K562 (cell line): ENCODE results near the gene CABP5. TPM values are rescaled to one million over a fixed set of nuclear protein-coding genes. Genes with fewer than 3 reads are reported as not detected.
A peak's percentile ranks its signal among the peaks of the same experiment; 100 is the strongest.

Source experiments
- ATAC-seq: fragments of 200-7000 bp; cut with Tn5 transposase; 3 replicates; pipeline ENCODE4 v1.9.1; 2020; ENCODE audit warnings: moderate library complexity
- BruUV-seq: library from RNA; stranded (reverse); fragments of 400-500 nt; replicated peaks from 2 replicates; lab custom pipeline; 2021; lab: Mats Ljungman, UMichigan
- CTCF ChIA-PET: fragments of 300-600 bp; formaldehyde crosslinking; extraction: SDS; loops from one replicate; lab custom pipeline; 2021; ENCODE audit warnings: low intra/inter-chr PET ratio; lab: Yijun Ruan, JAX
- POLR2A ChIA-PET: fragments of 300-600, 350-650 bp; sonication (Branson Sonifier 250); formaldehyde crosslinking; extraction: SDS; loops from one replicate; lab custom pipeline; 2021; ENCODE audit warnings: antibody characterized with exemption, inconsistent platforms; lab: Yijun Ruan, JAX
- DNase-seq, 4 experiments: peaks; one replicate each; pipeline versions ENCODE4 v3.0.0 to v3.0.0-alpha.2; 2011 to 2018; ENCODE audit warnings: low spot score in 3 of 4, mixed read lengths in 3 of 4; ENCODE audit errors: extremely low read depth in 1 of 4
- FAIRE-seq: peaks from 2 replicates; lab custom pipeline; 2011; peaks lifted over from hg19 to GRCh38; lab: Jason Lieb, UNC
- H2AFZ ChIP-seq: 2 replicates; pipeline ENCODE4 v1.6.0; 2011; ENCODE audit warnings: low read depth, low read length, control low read depth, inconsistent platforms
- H3K27ac ChIP-seq: fragments of 200-600 bp; 3 replicates; pipeline ENCODE4 v1.8.0; 2011; ENCODE audit warnings: low read depth, mild to moderate bottlenecking, control low read depth, inconsistent platforms, low read length, moderate library complexity, mixed read lengths; ENCODE audit errors: extremely low read depth
- H3K27me3 ChIP-seq, 2 experiments: fragments of 300-600 bp in 1 of 2; 2 replicates in 1 of 2; 3 replicates in 1 of 2; pipeline versions ENCODE4 v1.6.0 to v1.8.0; 2011; ENCODE audit warnings: inconsistent platforms in 2 of 2, low read length in 2 of 2, mild to moderate bottlenecking in 1 of 2, mixed read lengths in 1 of 2, moderate library complexity in 1 of 2; ENCODE audit not compliant: control insufficient read depth in 2 of 2, insufficient read depth in 2 of 2
- H3K36me3 ChIP-seq: fragments of 300-600 bp; 3 replicates; pipeline ENCODE4 v1.8.0; 2011; ENCODE audit warnings: mild to moderate bottlenecking, low read length, inconsistent platforms; ENCODE audit not compliant: control insufficient read depth, insufficient read depth
- H3K4me1 ChIP-seq, 2 experiments: fragments of 200-600 bp in 1 of 2; replicated peaks in 1 of 2; 2 replicates in 1 of 2; 3 replicates in 1 of 2; pipeline versions ENCODE4 v1.5.1 to v1.8.0; 2011; ENCODE audit warnings: inconsistent platforms in 2 of 2, low read length in 2 of 2, mild to moderate bottlenecking in 1 of 2, mixed read lengths in 1 of 2, moderate library complexity in 1 of 2; ENCODE audit not compliant: control insufficient read depth in 2 of 2, insufficient read depth in 2 of 2
- H3K4me2 ChIP-seq: 2 replicates; pipeline ENCODE4 v1.6.1; 2011; ENCODE audit warnings: low read length, control low read depth, inconsistent platforms, mixed read lengths; ENCODE audit not compliant: insufficient read depth
- H3K4me3 ChIP-seq: fragments of 200-600 bp; sonication (generic), shearing (Covaris generic); 2 replicates; pipeline ENCODE4 v1.5.1; 2016; ENCODE audit warnings: control low read depth, inconsistent platforms
- H3K79me2 ChIP-seq: fragments of 200-600 bp; 3 replicates; pipeline ENCODE4 v1.8.0; 2011; ENCODE audit warnings: low read length, inconsistent platforms; ENCODE audit not compliant: control insufficient read depth, insufficient read depth
- H3K9ac ChIP-seq, 2 experiments: 2 replicates each; pipeline versions ENCODE4 v1.6.0 to v1.6.1; 2011; ENCODE audit warnings: low read depth in 2 of 2, low read length in 2 of 2, control low read depth in 1 of 2, inconsistent platforms in 1 of 2, mild to moderate bottlenecking in 1 of 2, mixed read lengths in 1 of 2; ENCODE audit not compliant: insufficient read depth in 1 of 2
- H3K9me1 ChIP-seq: one replicate; pipeline ENCODE4 v1.6.0; 2011; ENCODE audit warnings: inconsistent platforms, mild to moderate bottlenecking, low read length, moderate library complexity; ENCODE audit not compliant: control insufficient read depth, insufficient read depth
- H3K9me3 ChIP-seq: replicated peaks from 2 replicates; pipeline ENCODE4 v1.5.1; 2011; ENCODE audit warnings: low read depth, low read length, inconsistent platforms; ENCODE audit not compliant: control insufficient read depth, insufficient read depth
- H4K20me1 ChIP-seq: replicated peaks from 2 replicates; pipeline ENCODE4 v1.6.1; 2011; ENCODE audit warnings: low read length, inconsistent platforms, mixed read lengths; ENCODE audit not compliant: control insufficient read depth, insufficient read depth
- FOS ChIP-seq: IDR thresholded peaks from 3 replicates; pipeline ENCODE4 v1.6.1; 2011; ENCODE audit not compliant: insufficient read length; ENCODE audit errors: extremely low read depth
- KLF13 ChIP-seq: fragments of 450-650 bp; IDR thresholded peaks from 2 replicates; pipeline ENCODE4 v1.6.1; 2016; ENCODE audit warnings: missing genetic modification characterization, low read depth, mild to moderate bottlenecking, missing compliant biosample characterization, moderate library complexity, borderline replicate concordance
- PCBP2 ChIP-seq: fragments of 200-400 bp; formaldehyde crosslinking; IDR thresholded peaks from 2 replicates; pipeline ENCODE4 v1.6.1; 2018; ENCODE audit warnings: low read length, low read depth, mild to moderate bottlenecking, moderate library complexity; ENCODE audit not compliant: poor library complexity, severe bottlenecking
- ZBTB11 ChIP-seq, 3 experiments: fragments of 200-800 bp in 1 of 3; fragments of 250-450 bp in 1 of 3; fragments of 450-650 bp in 1 of 3; sonication (Bioruptor Pico) in 1 of 3; sonication (Bioruptor generic) in 1 of 3; formaldehyde crosslinking in 1 of 3; IDR thresholded peaks; 2 replicates each; pipeline versions ENCODE4 v1.6.1 to v1.8.0; 2016 to 2022; ENCODE audit warnings: mild to moderate bottlenecking in 2 of 3, missing genetic modification characterization in 2 of 3, missing compliant biosample characterization in 1 of 3, moderate library complexity in 1 of 3
- ZBTB5 ChIP-seq: fragments of 450-650 bp; IDR thresholded peaks from 2 replicates; pipeline ENCODE4 v1.6.1; 2017; ENCODE audit warnings: antibody characterized with exemption
- ZNF263 ChIP-seq: sonication (generic); formaldehyde crosslinking; IDR thresholded peaks from 2 replicates; pipeline ENCODE4 v1.8.0; 2022; ENCODE audit warnings: mild to moderate bottlenecking, missing genetic modification reagents, borderline replicate concordance
- ZNF512 ChIP-seq: IDR thresholded peaks from 2 replicates; pipeline ENCODE4 v1.6.1; 2016; ENCODE audit warnings: missing genetic modification characterization, missing compliant biosample characterization
- WGBS: fragments of 100-300 bp; shearing (Covaris generic); methylation state at CpG from one replicate; pipeline ENCODE4 v1.1.6; 2016; ENCODE audit warnings: low coverage, mixed read lengths; ENCODE audit not compliant: insufficient coverage; ENCODE audit errors: missing lambda C conversion rate; 5-methylcytosine and 5-hydroxymethylcytosine counted together
- in situ Hi-C: fragments of 300-500 bp; cut with MboI; formaldehyde crosslinking; loops from 4 replicates; pipeline ENCODE4 v1.15.0; 2018; ENCODE audit warnings: inconsistent platforms, mixed read lengths
- intact Hi-C: fragments of 100-400 bp; cut with micrococcal nuclease; formaldehyde crosslinking; loops from 2 replicates; pipeline ENCODE4 v1.14.2; 2022
- polyA plus RNA-seq, 8 experiments: library from polyadenylated mRNA; depleted of rRNA in 4 of 8; stranded (reverse) in 5 of 8; unstranded in 3 of 8; fragments of >200 nt; fragmentation: Nextera tagmentation in 2 of 8; fragmentation: Illumina TruSeq in 1 of 8; extraction: Ambion mirVana in 2 of 8; extraction: Trizol in 1 of 8; gene quantifications; 2 replicates each; pipeline versions ENCODE4 v1.2.1 to v1.2.3, GENCODE V29; 2011 to 2014; ENCODE audit warnings: inconsistent platforms in 1 of 8, missing spikeins in 1 of 8
- total RNA-seq, 7 experiments: library from RNA; depleted of rRNA in 6 of 7; stranded (reverse); fragments of >200 nt in 6 of 7; fragmentation: Illumina TruSeq in 2 of 7; extraction: Trizol in 2 of 7; gene quantifications; 2 replicates each; pipeline versions ENCODE4 v1.2.1 to v1.2.3, GENCODE V29; 2011 to 2021; ENCODE audit warnings: low replicate concordance in 1 of 7
- TF ChIP-seq, protein P1 (sequence below): fragments of 250-450 bp; sonication (Bioruptor Pico); IDR thresholded peaks from 2 replicates; pipeline ENCODE4 v1.4.0; 2020; ENCODE audit warnings: mild to moderate bottlenecking

Gene CABP5
- total and polyA plus RNA-seq, 9 of the 15 experiments (the other 6 are each of a cell fraction or from before 2014, with no cell fraction given), result not detected

- TF ChIP-seq FOS (no peak), KLF13 (tag) (no peak), ZBTB5 (no peak), ZBTB11 (CRISPR knock-in tag; IDR thresholded peaks at IDR 0.05) (no peak), PCBP2 (peak; percentile 39), ZNF263 (peak; percentile 93), ZNF512 (tag) (peak; percentile 86)
- TF ChIP-seq, protein P1, sequence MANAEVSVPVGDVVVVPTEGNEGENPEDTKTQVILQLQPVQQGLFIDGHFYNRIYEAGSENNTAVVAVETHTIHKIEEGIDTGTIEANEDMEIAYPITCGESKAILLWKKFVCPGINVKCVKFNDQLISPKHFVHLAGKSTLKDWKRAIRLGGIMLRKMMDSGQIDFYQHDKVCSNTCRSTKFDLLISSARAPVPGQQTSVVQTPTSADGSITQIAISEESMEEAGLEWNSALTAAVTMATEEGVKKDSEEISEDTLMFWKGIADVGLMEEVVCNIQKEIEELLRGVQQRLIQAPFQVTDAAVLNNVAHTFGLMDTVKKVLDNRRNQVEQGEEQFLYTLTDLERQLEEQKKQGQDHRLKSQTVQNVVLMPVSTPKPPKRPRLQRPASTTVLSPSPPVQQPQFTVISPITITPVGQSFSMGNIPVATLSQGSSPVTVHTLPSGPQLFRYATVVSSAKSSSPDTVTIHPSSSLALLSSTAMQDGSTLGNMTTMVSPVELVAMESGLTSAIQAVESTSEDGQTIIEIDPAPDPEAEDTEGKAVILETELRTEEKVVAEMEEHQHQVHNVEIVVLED (CRISPR knock-in tag), result no peak
- Histone ChIP-seq H3K4me3 (no peak overlapping the region), H3K27ac (no peak overlapping the region), H3K9ac (no peak overlapping the region), H2AFZ (no peak overlapping the region), H3K4me2 (no peak overlapping the region), H3K36me3 (no peaks in the 10 kb centered on the region), H3K9me3 (no peaks in the 10 kb centered on the region), H3K4me1 (no peaks in the 10 kb centered on the region), H3K79me2 (no peaks in the 10 kb centered on the region), H4K20me1 (no peaks in the 10 kb centered on the region), H3K27me3 (peaks cover 16 to 33% of the 10 kb centered on the region in 2 experiments; a peak in 4 of 5 replicates), H3K9me1 (no peaks in the 10 kb centered on the region)
- ATAC-seq (no peak), DNase-seq (no peak), FAIRE-seq (no peak)
- WGBS, result 0% methylated on average over 10 of the region's 10 CpGs
- intact Hi-C loops, result no loop called here
- POLR2A ChIA-PET, result no interaction called here
- in situ Hi-C loops, result no loop called here
- CTCF ChIA-PET, result no interaction called here
- no TSS peak for BruUV-seq
These were observed 52.6 kb downstream of the CABP5 start for GRCh38 chr19:47991191-47991808.
